HepG2 (cell line): Measurements from ENCODE around the gene ATRAID. TPM values are rescaled to one million over a fixed set of nuclear protein-coding genes. Genes with fewer than 3 reads are reported as not detected.

Experiments
- ADNP ChIP-seq: sonication (generic); formaldehyde crosslinking; IDR thresholded peaks from 2 replicates; pipeline ENCODE4 v1.4.0; 2020; ENCODE audit warnings: missing genetic modification reagents
- ATF6 ChIP-seq: sonication (generic); formaldehyde crosslinking; conservative IDR thresholded peaks from 2 replicates; pipeline ENCODE4 v1.4.0; 2020; ENCODE audit warnings: missing genetic modification reagents
- E2F5 ChIP-seq: sonication (generic); formaldehyde crosslinking; conservative IDR thresholded peaks from 2 replicates; pipeline ENCODE4 v1.4.0; 2020; ENCODE audit warnings: missing genetic modification reagents
- HMG20A ChIP-seq: IDR thresholded peaks from 2 replicates; pipeline ENCODE4 v1.6.1; 2016; ENCODE audit warnings: borderline replicate concordance
- IRF2 ChIP-seq: IDR thresholded peaks from 2 replicates; pipeline ENCODE4 v1.6.1; 2018; ENCODE audit warnings: missing genetic modification reagents, missing compliant biosample characterization
- KLF12 ChIP-seq: sonication (generic); formaldehyde crosslinking; IDR thresholded peaks from 2 replicates; pipeline ENCODE4 v1.4.0; 2020; ENCODE audit warnings: missing genetic modification reagents, borderline replicate concordance
- NCOA2 ChIP-seq: sonication (generic); formaldehyde crosslinking; IDR thresholded peaks from 2 replicates; pipeline ENCODE4 v1.8.0; 2022; ENCODE audit warnings: inconsistent platforms
- PHF20 ChIP-seq: sonication (generic); formaldehyde crosslinking; IDR thresholded peaks from 2 replicates; pipeline ENCODE4 v1.5.0; 2020; ENCODE audit warnings: mild to moderate bottlenecking, missing genetic modification reagents
- POGZ ChIP-seq: sonication (generic); formaldehyde crosslinking; IDR thresholded peaks from 2 replicates; pipeline ENCODE4 v1.4.0; 2020; ENCODE audit warnings: mild to moderate bottlenecking, missing genetic modification reagents
- RBAK ChIP-seq: sonication (generic); formaldehyde crosslinking; IDR thresholded peaks from 2 replicates; pipeline ENCODE4 v1.5.1; 2020; ENCODE audit warnings: mild to moderate bottlenecking, missing genetic modification reagents
- RXRA ChIP-seq: sonication (generic); formaldehyde crosslinking; IDR thresholded peaks from 2 replicates; pipeline ENCODE4 v1.5.1; 2020; ENCODE audit warnings: missing genetic modification reagents
- SMYD3 ChIP-seq: sonication (generic); formaldehyde crosslinking; IDR thresholded peaks from 2 replicates; pipeline ENCODE4 v1.8.1; 2023; ENCODE audit warnings: mild to moderate bottlenecking, missing genetic modification reagents
- YEATS2 ChIP-seq: sonication (generic); formaldehyde crosslinking; IDR thresholded peaks from 2 replicates; pipeline ENCODE4 v1.4.0; 2020; ENCODE audit warnings: missing genetic modification reagents, borderline replicate concordance
- ZNF543 ChIP-seq: sonication (generic); formaldehyde crosslinking; IDR thresholded peaks from 2 replicates; pipeline ENCODE4 v1.4.0; 2020; ENCODE audit warnings: mild to moderate bottlenecking, missing genetic modification reagents
- ZNF83 ChIP-seq: sonication (generic); formaldehyde crosslinking; IDR thresholded peaks from 2 replicates; pipeline ENCODE4 v1.4.0; 2020; ENCODE audit warnings: missing genetic modification reagents, mild to moderate bottlenecking, borderline replicate concordance
- ZSCAN30 ChIP-seq: sonication (generic); formaldehyde crosslinking; IDR thresholded peaks from 2 replicates; pipeline ENCODE4 v1.5.0; 2020; ENCODE audit warnings: mild to moderate bottlenecking, missing genetic modification reagents
- polyA plus RNA-seq, 8 experiments: library from polyadenylated mRNA; depleted of rRNA in 3 of 8; stranded (reverse) in 7 of 8; unstranded in 1 of 8; fragments of >200 nt; fragmentation: Illumina TruSeq in 4 of 8; extraction: Trizol in 4 of 8; gene quantifications; 2 replicates each; pipeline versions ENCODE4 v1.2.1 to v1.2.3, GENCODE V29; 2011 to 2016; ENCODE audit warnings: low read depth in 4 of 8, missing spikeins in 1 of 8, mixed read lengths in 1 of 8; ENCODE audit not compliant: insufficient read depth in 1 of 8
- total RNA-seq, 5 experiments: library from RNA; depleted of rRNA; stranded (reverse); fragments of >200 nt; fragmentation: Illumina TruSeq; extraction: Trizol; gene quantifications; 2 replicates each; pipeline ENCODE4 v1.2.3, GENCODE V29; 2016; ENCODE audit warnings: low read depth in 1 of 5
- TF ChIP-seq, protein P1 (sequence below): sonication (generic); formaldehyde crosslinking; IDR thresholded peaks from 2 replicates; pipeline ENCODE4 v1.5.0; 2020; ENCODE audit warnings: missing genetic modification reagents
- TF ChIP-seq, protein P2 (sequence below): sonication (generic); formaldehyde crosslinking; IDR thresholded peaks from 2 replicates; pipeline ENCODE4; 2020; ENCODE audit warnings: missing genetic modification reagents, mild to moderate bottlenecking, borderline replicate concordance
- TF ChIP-seq, protein P3 (sequence below): sonication (generic); formaldehyde crosslinking; IDR thresholded peaks from 2 replicates; pipeline ENCODE4 v1.8.0; 2022; ENCODE audit warnings: missing genetic modification reagents, mild to moderate bottlenecking, inconsistent platforms, borderline replicate concordance
- TF ChIP-seq, protein P4 (sequence below): IDR thresholded peaks from 2 replicates; pipeline ENCODE4 v1.6.1; 2016; ENCODE audit warnings: missing biosample characterization, missing genetic modification reagents, low read depth

The ATRAID gene
- total and polyA plus RNA-seq, 2 of the 13 experiments (the other 11 are each of a cell fraction or from before 2014, with no cell fraction given) = 207 to 382 TPM

GRCh38 chr2:27211943-27212625 lies at the start of gene ATRAID, which contains the start of gene SLC5A6 (continued):
- TF ChIP-seq, protein P1, sequence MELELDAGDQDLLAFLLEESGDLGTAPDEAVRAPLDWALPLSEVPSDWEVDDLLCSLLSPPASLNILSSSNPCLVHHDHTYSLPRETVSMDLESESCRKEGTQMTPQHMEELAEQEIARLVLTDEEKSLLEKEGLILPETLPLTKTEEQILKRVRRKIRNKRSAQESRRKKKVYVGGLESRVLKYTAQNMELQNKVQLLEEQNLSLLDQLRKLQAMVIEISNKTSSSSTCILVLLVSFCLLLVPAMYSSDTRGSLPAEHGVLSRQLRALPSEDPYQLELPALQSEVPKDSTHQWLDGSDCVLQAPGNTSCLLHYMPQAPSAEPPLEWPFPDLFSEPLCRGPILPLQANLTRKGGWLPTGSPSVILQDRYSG = no peak; the same call in 1 of the 2 replicates
- TF ChIP-seq ATF6 (CRISPR knock-in tag) = no peak
- TF ChIP-seq ZNF543 = peak; percentile 52; the same call in 1 of the 2 replicates
- TF ChIP-seq ZNF83 (CRISPR knock-in tag) = no peak; the same call in none of the 2 replicates
- TF ChIP-seq E2F5 (CRISPR knock-in tag) = peak; percentile 81
- peak; percentile 49 for TF ChIP-seq IRF2 (CRISPR knock-in tag)
- no peak for TF ChIP-seq ADNP (CRISPR knock-in tag)
- peak; percentile 87 for TF ChIP-seq KLF12 (CRISPR knock-in tag)
- TF ChIP-seq YEATS2 = peak; percentile 86
- TF ChIP-seq RXRA (CRISPR knock-in tag) = peak; percentile 72
- TF ChIP-seq, protein P2, sequence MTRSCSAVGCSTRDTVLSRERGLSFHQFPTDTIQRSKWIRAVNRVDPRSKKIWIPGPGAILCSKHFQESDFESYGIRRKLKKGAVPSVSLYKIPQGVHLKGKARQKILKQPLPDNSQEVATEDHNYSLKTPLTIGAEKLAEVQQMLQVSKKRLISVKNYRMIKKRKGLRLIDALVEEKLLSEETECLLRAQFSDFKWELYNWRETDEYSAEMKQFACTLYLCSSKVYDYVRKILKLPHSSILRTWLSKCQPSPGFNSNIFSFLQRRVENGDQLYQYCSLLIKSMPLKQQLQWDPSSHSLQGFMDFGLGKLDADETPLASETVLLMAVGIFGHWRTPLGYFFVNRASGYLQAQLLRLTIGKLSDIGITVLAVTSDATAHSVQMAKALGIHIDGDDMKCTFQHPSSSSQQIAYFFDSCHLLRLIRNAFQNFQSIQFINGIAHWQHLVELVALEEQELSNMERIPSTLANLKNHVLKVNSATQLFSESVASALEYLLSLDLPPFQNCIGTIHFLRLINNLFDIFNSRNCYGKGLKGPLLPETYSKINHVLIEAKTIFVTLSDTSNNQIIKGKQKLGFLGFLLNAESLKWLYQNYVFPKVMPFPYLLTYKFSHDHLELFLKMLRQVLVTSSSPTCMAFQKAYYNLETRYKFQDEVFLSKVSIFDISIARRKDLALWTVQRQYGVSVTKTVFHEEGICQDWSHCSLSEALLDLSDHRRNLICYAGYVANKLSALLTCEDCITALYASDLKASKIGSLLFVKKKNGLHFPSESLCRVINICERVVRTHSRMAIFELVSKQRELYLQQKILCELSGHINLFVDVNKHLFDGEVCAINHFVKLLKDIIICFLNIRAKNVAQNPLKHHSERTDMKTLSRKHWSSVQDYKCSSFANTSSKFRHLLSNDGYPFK (CRISPR knock-in tag) = peak; percentile 94
- TF ChIP-seq ZSCAN30 (CRISPR knock-in tag) = peak; percentile 71; the same call in 1 of the 2 replicates
- TF ChIP-seq, protein P3, sequence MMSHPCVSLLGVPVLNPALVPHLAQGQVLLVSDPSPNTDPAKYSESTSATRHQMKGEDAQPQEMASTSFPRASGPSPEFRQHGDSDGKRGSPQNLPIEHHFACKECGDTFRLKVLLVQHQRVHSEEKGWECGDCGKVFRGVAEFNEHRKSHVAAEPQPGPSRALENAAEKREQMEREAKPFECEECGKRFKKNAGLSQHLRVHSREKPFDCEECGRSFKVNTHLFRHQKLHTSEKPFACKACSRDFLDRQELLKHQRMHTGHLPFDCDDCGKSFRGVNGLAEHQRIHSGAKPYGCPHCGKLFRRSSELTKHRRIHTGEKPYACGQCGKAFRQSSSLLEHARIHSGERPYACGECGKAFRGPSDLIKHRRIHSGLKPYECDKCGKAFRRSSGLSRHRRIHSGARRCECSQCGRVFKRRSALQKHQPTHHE (CRISPR knock-in tag) = peak; percentile 48; the same call in 1 of the 2 replicates
- peak; percentile 83 for TF ChIP-seq PHF20 (CRISPR knock-in tag)
- peak; percentile 51; the same call in 1 of the 2 replicates for TF ChIP-seq NCOA2
- no peak for TF ChIP-seq RBAK (CRISPR knock-in tag)
- TF ChIP-seq HMG20A = peak; percentile 62; the same call in 1 of the 2 replicates
- TF ChIP-seq POGZ (CRISPR knock-in tag) = peak; percentile 66; the same call in 1 of the 2 replicates
- TF ChIP-seq SMYD3 (CRISPR knock-in tag) = no peak
- TF ChIP-seq, protein P4, sequence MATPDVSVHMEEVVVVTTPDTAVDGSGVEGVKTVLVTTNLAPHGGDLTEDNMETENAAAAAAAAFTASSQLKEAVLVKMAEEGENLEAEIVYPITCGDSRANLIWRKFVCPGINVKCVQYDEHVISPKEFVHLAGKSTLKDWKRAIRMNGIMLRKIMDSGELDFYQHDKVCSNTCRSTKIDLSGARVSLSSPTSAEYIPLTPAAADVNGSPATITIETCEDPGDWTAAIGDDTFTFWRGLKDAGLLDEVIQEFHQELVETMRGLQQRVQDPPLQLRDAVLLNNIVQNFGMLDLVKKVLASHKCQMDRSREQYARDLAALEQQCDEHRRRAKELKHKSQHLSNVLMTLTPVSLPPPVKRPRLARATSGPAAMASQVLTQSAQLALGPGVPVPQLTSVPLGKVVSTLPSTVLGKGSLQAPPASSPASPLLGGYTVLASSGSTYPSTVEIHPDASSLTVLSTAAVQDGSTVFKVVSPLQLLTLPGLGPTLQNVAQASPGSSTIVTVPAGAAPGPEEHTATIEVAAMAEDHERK = 0 out of 2 replicates have a peak, but pooled peaks have one; percentile 13
